Measurements from ENCODE around the gene LINGO3.

The LINGO3 gene

GRCh38 chr19:2326699-2327360 lies 18.9 kb upstream of the LINGO3 start:
- no peak for DNase-seq

GRCh38 chr19:2325281-2326046 lies 17.5 kb upstream of the LINGO3 start:
- DNase-seq: no peak

GRCh38 chr19:2324220-2324948 lies 16.4 kb upstream of the LINGO3 start:
- no peak for DNase-seq

- no peak for DNase-seq
Measured at GRCh38 chr19:2323707-2324106, 15.8 kb upstream of the LINGO3 start.

- DNase-seq: no peak
Measured at GRCh38 chr19:2321565-2322283, 13.8 kb upstream of the LINGO3 start.

- no peak for DNase-seq
Measured at GRCh38 chr19:2320939-2321338, 13.0 kb upstream of the LINGO3 start.

GRCh38 chr19:2320049-2320448 lies 12.1 kb upstream of the LINGO3 start:
- no peak for DNase-seq

GRCh38 chr19:2319551-2319950 lies 11.6 kb upstream of the LINGO3 start:
- DNase-seq: no peak

- no peak for DNase-seq
Measured at GRCh38 chr19:2318923-2319322, 11.0 kb upstream of the LINGO3 start.

- no peak for DNase-seq
Measured at GRCh38 chr19:2317756-2318155, 9.8 kb upstream of the LINGO3 start.

GRCh38 chr19:2317300-2317699 lies 9.3 kb upstream of the LINGO3 start:
- DNase-seq: no peak

- DNase-seq: peak; percentile 45
Measured at GRCh38 chr19:2315818-2316353, 7.9 kb upstream of the LINGO3 start.

- no peak for DNase-seq
Measured at GRCh38 chr19:2315121-2315817, 7.3 kb upstream of the LINGO3 start.

- DNase-seq: no peak
Measured at GRCh38 chr19:2312820-2313501, 5.0 kb upstream of the LINGO3 start.

- DNase-seq: no peak
Measured at GRCh38 chr19:2311093-2311492, 3.1 kb upstream of the LINGO3 start.

- no peak for DNase-seq
Measured at GRCh38 chr19:2309734-2310362, 1.9 kb upstream of the LINGO3 start.

- no peak for DNase-seq
Measured at GRCh38 chr19:2307518-2308012, 389 bp downstream of the LINGO3 start.

- no peak for DNase-seq
Measured at GRCh38 chr19:2306971-2307370, 983 bp downstream of the LINGO3 start.

GRCh38 chr19:2306281-2306806 lies 1.6 kb downstream of the LINGO3 start:
- DNase-seq: no peak

- DNase-seq: no peak
Measured at GRCh38 chr19:2305452-2306280, 2.3 kb downstream of the LINGO3 start.
